Measurements from ENCODE around the gene SMARCA2. TPM values are rescaled to one million over a fixed set of nuclear protein-coding genes. Genes with fewer than 3 reads are reported as not detected.

SMARCA2 gene
- total and polyA plus RNA-seq, 10 of the 15 experiments (the other 5 are each of a cell fraction or from before 2014, with no cell fraction given), result 100 to 392 (median 204) TPM

DNA sequence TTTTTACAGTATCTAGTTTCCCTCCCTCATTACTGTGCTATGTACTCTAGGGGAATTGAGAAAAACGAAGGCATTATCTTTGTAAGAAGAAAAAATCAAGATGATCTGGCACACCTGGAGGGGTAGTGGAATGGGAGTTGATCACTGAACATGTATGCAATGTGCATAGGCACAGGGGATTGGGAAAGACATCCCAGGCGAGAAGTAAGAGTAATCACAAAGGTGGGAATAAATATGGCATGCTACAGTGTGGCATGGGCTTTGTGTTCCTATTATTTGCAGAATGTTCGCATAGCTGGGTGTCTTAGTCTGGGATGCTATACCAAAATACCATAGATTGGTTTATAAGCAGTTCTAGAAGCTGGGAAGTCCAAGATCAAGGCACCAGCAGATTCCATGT is 130.6 kb downstream of the SMARCA2 start:
- POLR2A ChIA-PET, result no interaction called here
- SMC1A ChIA-PET (ENCODE audit: uncharacterized antibody, unreplicated experiment), result interaction anchor here (0.6 to 1.9 kb wide), 3 partner anchors 14 to 582 kb away, joined by 3 to 6 read pairs (median 3); no protein-coding TSS in a partner anchor
- peaks cover 12 to 20% of the 10 kb centered on the region in 2 experiments for H3K36me3 ChIP-seq (ENCODE audit: control insufficient read depth in 2 of 2, insufficient read depth in 2 of 2, low read length in 1 of 2)
- no peak overlapping the region for H3K4me2 ChIP-seq (ENCODE audit: control insufficient read depth, insufficient read depth)
- no TSS peak for BruUV-seq (replicated peaks)
- H3K9me3 ChIP-seq (replicated peaks; ENCODE audit: control insufficient read depth, insufficient read depth, low read length), result peaks cover 15% of the 10 kb centered on the region
- H3K79me2 ChIP-seq (ENCODE audit: control insufficient read depth, insufficient read depth, low read length), result peaks cover 29% of the 10 kb centered on the region
- H3K27me3 ChIP-seq (replicated peaks in 1 of 2; ENCODE audit: control insufficient read depth in 2 of 2, insufficient read depth in 2 of 2, low read length in 1 of 2), result no peaks in the 10 kb centered on the region
- RAD21 ChIA-PET (ENCODE audit: unreplicated experiment), result interaction anchor here (1.5 kb wide), 1 partner anchor 31 kb away, joined by 4 read pairs; no protein-coding TSS in a partner anchor
- no peak overlapping the region for H2AFZ ChIP-seq (ENCODE audit: control insufficient read depth, low read depth, low read length)
- no peak overlapping the region for H3K27ac ChIP-seq (ENCODE audit: control insufficient read depth, insufficient read depth)
- intact Hi-C loops (cut with micrococcal nuclease; ENCODE audit: unreplicated experiment), result no loop called here
- in situ Hi-C loops (cut with MboI), result no loop called here
- ATAC-seq, result no peak
- H3K4me1 ChIP-seq (ENCODE audit: control insufficient read depth, insufficient read depth, low read length), result peaks cover 3% of the 10 kb centered on the region
- no peak overlapping the region for H3K4me3 ChIP-seq
- no peak for FAIRE-seq
- no peak overlapping the region for H3K9ac ChIP-seq (ENCODE audit: control insufficient read depth, insufficient read depth, low read length)
- CTCF ChIA-PET, result interaction anchor here (3.3 kb wide), 1 partner anchor 35 kb away, joined by 15 read pairs; no protein-coding TSS in a partner anchor
- DNase-seq (ENCODE audit: low read depth, low spot score), result no peak
- 97% methylated on average over 3 of the region's 3 CpGs for WGBS (ENCODE audit: insufficient coverage, insufficient replicate concordance, low lambda C conversion rate, missing lambda C conversion rate)
- H4K20me1 ChIP-seq (ENCODE audit: control insufficient read depth, insufficient read depth), result no peaks in the 10 kb centered on the region
- TF ChIP-seq SP1 (IDR thresholded peaks at IDR 0.05; ENCODE audit: low read depth, low read length), result no peak
- no peak for TF ChIP-seq SUZ12 (IDR thresholded peaks at IDR 0.05; ENCODE audit: unreplicated experiment)
- TF ChIP-seq, protein P1, sequence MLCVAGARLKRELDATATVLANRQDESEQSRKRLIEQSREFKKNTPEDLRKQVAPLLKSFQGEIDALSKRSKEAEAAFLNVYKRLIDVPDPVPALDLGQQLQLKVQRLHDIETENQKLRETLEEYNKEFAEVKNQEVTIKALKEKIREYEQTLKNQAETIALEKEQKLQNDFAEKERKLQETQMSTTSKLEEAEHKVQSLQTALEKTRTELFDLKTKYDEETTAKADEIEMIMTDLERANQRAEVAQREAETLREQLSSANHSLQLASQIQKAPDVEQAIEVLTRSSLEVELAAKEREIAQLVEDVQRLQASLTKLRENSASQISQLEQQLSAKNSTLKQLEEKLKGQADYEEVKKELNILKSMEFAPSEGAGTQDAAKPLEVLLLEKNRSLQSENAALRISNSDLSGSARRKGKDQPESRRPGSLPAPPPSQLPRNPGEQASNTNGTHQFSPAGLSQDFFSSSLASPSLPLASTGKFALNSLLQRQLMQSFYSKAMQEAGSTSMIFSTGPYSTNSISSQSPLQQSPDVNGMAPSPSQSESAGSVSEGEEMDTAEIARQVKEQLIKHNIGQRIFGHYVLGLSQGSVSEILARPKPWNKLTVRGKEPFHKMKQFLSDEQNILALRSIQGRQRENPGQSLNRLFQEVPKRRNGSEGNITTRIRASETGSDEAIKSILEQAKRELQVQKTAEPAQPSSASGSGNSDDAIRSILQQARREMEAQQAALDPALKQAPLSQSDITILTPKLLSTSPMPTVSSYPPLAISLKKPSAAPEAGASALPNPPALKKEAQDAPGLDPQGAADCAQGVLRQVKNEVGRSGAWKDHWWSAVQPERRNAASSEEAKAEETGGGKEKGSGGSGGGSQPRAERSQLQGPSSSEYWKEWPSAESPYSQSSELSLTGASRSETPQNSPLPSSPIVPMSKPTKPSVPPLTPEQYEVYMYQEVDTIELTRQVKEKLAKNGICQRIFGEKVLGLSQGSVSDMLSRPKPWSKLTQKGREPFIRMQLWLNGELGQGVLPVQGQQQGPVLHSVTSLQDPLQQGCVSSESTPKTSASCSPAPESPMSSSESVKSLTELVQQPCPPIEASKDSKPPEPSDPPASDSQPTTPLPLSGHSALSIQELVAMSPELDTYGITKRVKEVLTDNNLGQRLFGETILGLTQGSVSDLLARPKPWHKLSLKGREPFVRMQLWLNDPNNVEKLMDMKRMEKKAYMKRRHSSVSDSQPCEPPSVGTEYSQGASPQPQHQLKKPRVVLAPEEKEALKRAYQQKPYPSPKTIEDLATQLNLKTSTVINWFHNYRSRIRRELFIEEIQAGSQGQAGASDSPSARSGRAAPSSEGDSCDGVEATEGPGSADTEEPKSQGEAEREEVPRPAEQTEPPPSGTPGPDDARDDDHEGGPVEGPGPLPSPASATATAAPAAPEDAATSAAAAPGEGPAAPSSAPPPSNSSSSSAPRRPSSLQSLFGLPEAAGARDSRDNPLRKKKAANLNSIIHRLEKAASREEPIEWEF (IDR thresholded peaks at IDR 0.05; ENCODE audit: insufficient replicate concordance, low read depth, low read length), result no peak
- TF ChIP-seq, protein P2, sequence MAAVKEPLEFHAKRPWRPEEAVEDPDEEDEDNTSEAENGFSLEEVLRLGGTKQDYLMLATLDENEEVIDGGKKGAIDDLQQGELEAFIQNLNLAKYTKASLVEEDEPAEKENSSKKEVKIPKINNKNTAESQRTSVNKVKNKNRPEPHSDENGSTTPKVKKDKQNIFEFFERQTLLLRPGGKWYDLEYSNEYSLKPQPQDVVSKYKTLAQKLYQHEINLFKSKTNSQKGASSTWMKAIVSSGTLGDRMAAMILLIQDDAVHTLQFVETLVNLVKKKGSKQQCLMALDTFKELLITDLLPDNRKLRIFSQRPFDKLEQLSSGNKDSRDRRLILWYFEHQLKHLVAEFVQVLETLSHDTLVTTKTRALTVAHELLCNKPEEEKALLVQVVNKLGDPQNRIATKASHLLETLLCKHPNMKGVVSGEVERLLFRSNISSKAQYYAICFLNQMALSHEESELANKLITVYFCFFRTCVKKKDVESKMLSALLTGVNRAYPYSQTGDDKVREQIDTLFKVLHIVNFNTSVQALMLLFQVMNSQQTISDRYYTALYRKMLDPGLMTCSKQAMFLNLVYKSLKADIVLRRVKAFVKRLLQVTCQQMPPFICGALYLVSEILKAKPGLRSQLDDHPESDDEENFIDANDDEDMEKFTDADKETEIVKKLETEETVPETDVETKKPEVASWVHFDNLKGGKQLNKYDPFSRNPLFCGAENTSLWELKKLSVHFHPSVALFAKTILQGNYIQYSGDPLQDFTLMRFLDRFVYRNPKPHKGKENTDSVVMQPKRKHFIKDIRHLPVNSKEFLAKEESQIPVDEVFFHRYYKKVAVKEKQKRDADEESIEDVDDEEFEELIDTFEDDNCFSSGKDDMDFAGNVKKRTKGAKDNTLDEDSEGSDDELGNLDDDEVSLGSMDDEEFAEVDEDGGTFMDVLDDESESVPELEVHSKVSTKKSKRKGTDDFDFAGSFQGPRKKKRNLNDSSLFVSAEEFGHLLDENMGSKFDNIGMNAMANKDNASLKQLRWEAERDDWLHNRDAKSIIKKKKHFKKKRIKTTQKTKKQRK (IDR thresholded peaks at IDR 0.05; ENCODE audit: low read depth, low read length), result no peak
- no peak for TF ChIP-seq CHD2 (IDR thresholded peaks at IDR 0.05; ENCODE audit: borderline replicate concordance, low read depth, low read length)
- TF ChIP-seq ATF7 (IDR thresholded peaks at IDR 0.05; ENCODE audit: low read depth), result no peak
- TF ChIP-seq SIX5 (IDR thresholded peaks at IDR 0.05; ENCODE audit: low read depth, low read length, severe bottlenecking), result no peak
- TF ChIP-seq ASH2L (IDR thresholded peaks at IDR 0.05; ENCODE audit: borderline replicate concordance, low read depth), result no peak
- TF ChIP-seq SUPT20H (IDR thresholded peaks at IDR 0.05; ENCODE audit: borderline replicate concordance, control insufficient read depth, low read depth, low read length), result no peak
- TF ChIP-seq, protein P3, sequence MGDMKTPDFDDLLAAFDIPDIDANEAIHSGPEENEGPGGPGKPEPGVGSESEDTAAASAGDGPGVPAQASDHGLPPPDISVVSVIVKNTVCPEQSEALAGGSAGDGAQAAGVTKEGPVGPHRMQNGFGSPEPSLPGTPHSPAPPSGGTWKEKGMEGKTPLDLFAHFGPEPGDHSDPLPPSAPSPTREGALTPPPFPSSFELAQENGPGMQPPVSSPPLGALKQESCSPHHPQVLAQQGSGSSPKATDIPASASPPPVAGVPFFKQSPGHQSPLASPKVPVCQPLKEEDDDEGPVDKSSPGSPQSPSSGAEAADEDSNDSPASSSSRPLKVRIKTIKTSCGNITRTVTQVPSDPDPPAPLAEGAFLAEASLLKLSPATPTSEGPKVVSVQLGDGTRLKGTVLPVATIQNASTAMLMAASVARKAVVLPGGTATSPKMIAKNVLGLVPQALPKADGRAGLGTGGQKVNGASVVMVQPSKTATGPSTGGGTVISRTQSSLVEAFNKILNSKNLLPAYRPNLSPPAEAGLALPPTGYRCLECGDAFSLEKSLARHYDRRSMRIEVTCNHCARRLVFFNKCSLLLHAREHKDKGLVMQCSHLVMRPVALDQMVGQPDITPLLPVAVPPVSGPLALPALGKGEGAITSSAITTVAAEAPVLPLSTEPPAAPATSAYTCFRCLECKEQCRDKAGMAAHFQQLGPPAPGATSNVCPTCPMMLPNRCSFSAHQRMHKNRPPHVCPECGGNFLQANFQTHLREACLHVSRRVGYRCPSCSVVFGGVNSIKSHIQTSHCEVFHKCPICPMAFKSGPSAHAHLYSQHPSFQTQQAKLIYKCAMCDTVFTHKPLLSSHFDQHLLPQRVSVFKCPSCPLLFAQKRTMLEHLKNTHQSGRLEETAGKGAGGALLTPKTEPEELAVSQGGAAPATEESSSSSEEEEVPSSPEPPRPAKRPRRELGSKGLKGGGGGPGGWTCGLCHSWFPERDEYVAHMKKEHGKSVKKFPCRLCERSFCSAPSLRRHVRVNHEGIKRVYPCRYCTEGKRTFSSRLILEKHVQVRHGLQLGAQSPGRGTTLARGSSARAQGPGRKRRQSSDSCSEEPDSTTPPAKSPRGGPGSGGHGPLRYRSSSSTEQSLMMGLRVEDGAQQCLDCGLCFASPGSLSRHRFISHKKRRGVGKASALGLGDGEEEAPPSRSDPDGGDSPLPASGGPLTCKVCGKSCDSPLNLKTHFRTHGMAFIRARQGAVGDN (IDR thresholded peaks at IDR 0.05), result no peak
- TF ChIP-seq NFIC (IDR thresholded peaks at IDR 0.05; ENCODE audit: low read depth, low read length), result no peak
- no peak for TF ChIP-seq SIN3A (IDR thresholded peaks at IDR 0.05; ENCODE audit: low read depth, low read length)

All from GM12878 (cell line).